K562 (cell line): Measurements from ENCODE around the gene TMEM184B. TPM values are rescaled to one million over a fixed set of nuclear protein-coding genes. Genes with fewer than 3 reads are reported as not detected.

Experiments
- ARID3A ChIP-seq: IDR thresholded peaks from 2 replicates; pipeline ENCODE4 v1.6.1; 2012; ENCODE audit warnings: low read depth, low read length, improper control_type of control experiment, borderline replicate concordance
- ASH1L ChIP-seq: fragments of 450-650 bp; IDR thresholded peaks from 2 replicates; pipeline ENCODE4 v1.6.1; 2018; ENCODE audit warnings: borderline replicate concordance, mild to moderate bottlenecking, low read depth; ENCODE audit not compliant: partially characterized antibody
- CEBPB ChIP-seq: fragments of 450-650 bp; IDR thresholded peaks from 2 replicates; pipeline ENCODE4 v1.6.1; 2016; ENCODE audit warnings: missing genetic modification characterization, missing compliant biosample characterization
- E2F3 ChIP-seq: fragments of 250-450 bp; sonication (Bioruptor Pico); IDR thresholded peaks from 2 replicates; pipeline ENCODE4 v1.4.0; 2020; ENCODE audit warnings: mild to moderate bottlenecking
- EP300 ChIP-seq: IDR thresholded peaks from 2 replicates; pipeline ENCODE4 v1.6.1; 2012; ENCODE audit warnings: low read length, improper control_type of control experiment
- GTF2E2 ChIP-seq: fragments of 200-800 bp; sonication (Bioruptor generic); IDR thresholded peaks from 2 replicates; pipeline ENCODE4 v1.6.1; 2016; ENCODE audit warnings: missing genetic modification characterization, missing compliant biosample characterization
- GTF2F1 ChIP-seq: IDR thresholded peaks from 2 replicates; pipeline ENCODE4 v1.6.1; 2011; ENCODE audit warnings: low read depth, low read length, improper control_type of control experiment
- HOXB6 ChIP-seq: fragments of 250-450 bp; sonication (Bioruptor Pico); IDR thresholded peaks from 2 replicates; pipeline ENCODE4 v1.5.1; 2022; ENCODE audit warnings: mild to moderate bottlenecking, borderline replicate concordance
- IRF9 ChIP-seq: fragments of 450-650 bp; IDR thresholded peaks from 2 replicates; pipeline ENCODE4 v1.6.1; 2016; ENCODE audit warnings: missing biosample characterization, missing genetic modification characterization
- MCM3 ChIP-seq: fragments of 450-650 bp; IDR thresholded peaks from 2 replicates; pipeline ENCODE4 v1.6.1; 2016
- NR2F6 ChIP-seq: fragments of 450-650 bp; formaldehyde crosslinking; IDR thresholded peaks from 2 replicates; pipeline ENCODE4 v1.4.0; 2020; ENCODE audit warnings: mild to moderate bottlenecking
- SOX6 ChIP-seq: fragments of 450-650 bp; IDR thresholded peaks from 2 replicates; pipeline ENCODE4 v1.6.1; 2014; ENCODE audit warnings: mild to moderate bottlenecking
- SRSF3 ChIP-seq: fragments of 200-400 bp; formaldehyde crosslinking; IDR thresholded peaks from 2 replicates; pipeline ENCODE4 v1.6.1; 2016; ENCODE audit warnings: mild to moderate bottlenecking, low read length, moderate library complexity; ENCODE audit not compliant: insufficient read depth
- ZNF75A ChIP-seq: fragments of 450-650 bp; formaldehyde crosslinking; IDR thresholded peaks from 2 replicates; pipeline ENCODE4 v1.4.0; 2020; ENCODE audit warnings: mild to moderate bottlenecking
- ZNF79 ChIP-seq: fragments of 250-450 bp; sonication (Bioruptor Pico); IDR thresholded peaks from 2 replicates; pipeline ENCODE4 v1.4.0; 2020; ENCODE audit warnings: low read depth, mild to moderate bottlenecking, moderate library complexity
- polyA plus RNA-seq, 8 experiments: library from polyadenylated mRNA; depleted of rRNA in 4 of 8; stranded (reverse) in 5 of 8; unstranded in 3 of 8; fragments of >200 nt; fragmentation: Nextera tagmentation in 2 of 8; fragmentation: Illumina TruSeq in 1 of 8; extraction: Ambion mirVana in 2 of 8; extraction: Trizol in 1 of 8; gene quantifications; 2 replicates each; pipeline versions ENCODE4 v1.2.1 to v1.2.3, GENCODE V29; 2011 to 2014; ENCODE audit warnings: inconsistent platforms in 1 of 8, missing spikeins in 1 of 8
- total RNA-seq, 7 experiments: library from RNA; depleted of rRNA in 6 of 7; stranded (reverse); fragments of >200 nt in 6 of 7; fragmentation: Illumina TruSeq in 2 of 7; extraction: Trizol in 2 of 7; gene quantifications; 2 replicates each; pipeline versions ENCODE4 v1.2.1 to v1.2.3, GENCODE V29; 2011 to 2021; ENCODE audit warnings: low replicate concordance in 1 of 7
- TF ChIP-seq, protein P1 (sequence below): sonication (generic); formaldehyde crosslinking; IDR thresholded peaks from 2 replicates; pipeline ENCODE4 v1.8.0; 2022; ENCODE audit warnings: mild to moderate bottlenecking, missing genetic modification reagents
- TF ChIP-seq, protein P2 (sequence below): sonication (generic); formaldehyde crosslinking; IDR thresholded peaks from 2 replicates; pipeline ENCODE4 v1.8.0; 2022; ENCODE audit warnings: missing genetic modification reagents, mild to moderate bottlenecking, moderate library complexity, borderline replicate concordance
- TF ChIP-seq, protein P3 (sequence below): fragments of 200-800 bp; sonication (Bioruptor generic); IDR thresholded peaks from 2 replicates; pipeline ENCODE4 v1.6.1; 2017; ENCODE audit warnings: missing genetic modification characterization, missing compliant biosample characterization

The TMEM184B gene
- total and polyA plus RNA-seq, 9 of the 15 experiments (the other 6 are each of a cell fraction or from before 2014, with no cell fraction given), result 0.31 to 25.1 (median 6.2) TPM

DNA sequence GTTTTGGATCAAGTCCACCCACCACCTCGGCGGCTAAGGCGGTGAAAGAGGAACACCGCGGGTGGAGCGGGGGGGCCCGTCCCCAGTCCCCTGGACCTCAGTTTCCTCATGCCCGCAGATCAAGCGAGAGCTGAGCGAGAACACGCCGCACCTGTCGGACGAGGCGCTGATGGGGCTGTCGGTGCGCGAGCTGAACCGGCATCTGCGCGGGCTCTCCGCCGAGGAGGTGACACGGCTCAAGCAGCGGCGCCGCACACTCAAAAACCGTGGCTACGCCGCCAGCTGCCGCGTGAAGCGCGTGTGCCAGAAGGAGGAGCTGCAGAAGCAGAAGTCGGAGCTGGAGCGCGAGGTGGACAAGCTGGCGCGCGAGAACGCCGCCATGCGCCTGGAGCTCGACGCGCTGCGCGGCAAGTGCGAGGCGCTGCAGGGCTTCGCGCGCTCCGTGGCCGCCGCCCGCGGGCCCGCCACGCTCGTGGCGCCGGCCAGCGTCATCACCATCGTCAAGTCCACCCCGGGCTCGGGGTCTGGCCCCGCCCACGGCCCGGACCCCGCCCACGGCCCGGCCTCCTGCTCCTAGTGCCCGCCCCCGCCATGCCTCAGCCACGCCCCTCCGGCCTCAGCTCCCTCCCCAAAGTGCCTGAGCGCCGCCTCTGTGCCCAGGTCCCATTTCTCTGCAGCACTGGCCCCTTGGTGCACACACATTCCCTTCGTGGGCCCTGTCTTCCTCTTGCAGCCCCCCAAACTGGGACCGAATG lies 58.3 kb downstream of the TMEM184B start (continued):
- TF ChIP-seq SRSF3 (no peak), EP300 (no peak), E2F3 (CRISPR knock-in tag) (peak; percentile 78), CEBPB (no peak), ZNF75A (CRISPR knock-in tag) (no peak), GTF2E2 (no peak), HOXB6 (CRISPR knock-in tag) (no peak), GTF2F1 (no peak), NR2F6 (CRISPR knock-in tag) (no peak), ASH1L (no peak), SOX6 (peak; percentile 33; the same call in 1 of the 2 replicates), MCM3 (no peak), IRF9 (tag) (no peak), ARID3A (no peak), ZNF79 (CRISPR knock-in tag) (no peak)
- TF ChIP-seq, protein P1, sequence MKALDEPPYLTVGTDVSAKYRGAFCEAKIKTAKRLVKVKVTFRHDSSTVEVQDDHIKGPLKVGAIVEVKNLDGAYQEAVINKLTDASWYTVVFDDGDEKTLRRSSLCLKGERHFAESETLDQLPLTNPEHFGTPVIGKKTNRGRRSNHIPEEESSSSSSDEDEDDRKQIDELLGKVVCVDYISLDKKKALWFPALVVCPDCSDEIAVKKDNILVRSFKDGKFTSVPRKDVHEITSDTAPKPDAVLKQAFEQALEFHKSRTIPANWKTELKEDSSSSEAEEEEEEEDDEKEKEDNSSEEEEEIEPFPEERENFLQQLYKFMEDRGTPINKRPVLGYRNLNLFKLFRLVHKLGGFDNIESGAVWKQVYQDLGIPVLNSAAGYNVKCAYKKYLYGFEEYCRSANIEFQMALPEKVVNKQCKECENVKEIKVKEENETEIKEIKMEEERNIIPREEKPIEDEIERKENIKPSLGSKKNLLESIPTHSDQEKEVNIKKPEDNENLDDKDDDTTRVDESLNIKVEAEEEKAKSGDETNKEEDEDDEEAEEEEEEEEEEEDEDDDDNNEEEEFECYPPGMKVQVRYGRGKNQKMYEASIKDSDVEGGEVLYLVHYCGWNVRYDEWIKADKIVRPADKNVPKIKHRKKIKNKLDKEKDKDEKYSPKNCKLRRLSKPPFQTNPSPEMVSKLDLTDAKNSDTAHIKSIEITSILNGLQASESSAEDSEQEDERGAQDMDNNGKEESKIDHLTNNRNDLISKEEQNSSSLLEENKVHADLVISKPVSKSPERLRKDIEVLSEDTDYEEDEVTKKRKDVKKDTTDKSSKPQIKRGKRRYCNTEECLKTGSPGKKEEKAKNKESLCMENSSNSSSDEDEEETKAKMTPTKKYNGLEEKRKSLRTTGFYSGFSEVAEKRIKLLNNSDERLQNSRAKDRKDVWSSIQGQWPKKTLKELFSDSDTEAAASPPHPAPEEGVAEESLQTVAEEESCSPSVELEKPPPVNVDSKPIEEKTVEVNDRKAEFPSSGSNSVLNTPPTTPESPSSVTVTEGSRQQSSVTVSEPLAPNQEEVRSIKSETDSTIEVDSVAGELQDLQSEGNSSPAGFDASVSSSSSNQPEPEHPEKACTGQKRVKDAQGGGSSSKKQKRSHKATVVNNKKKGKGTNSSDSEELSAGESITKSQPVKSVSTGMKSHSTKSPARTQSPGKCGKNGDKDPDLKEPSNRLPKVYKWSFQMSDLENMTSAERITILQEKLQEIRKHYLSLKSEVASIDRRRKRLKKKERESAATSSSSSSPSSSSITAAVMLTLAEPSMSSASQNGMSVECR (CRISPR knock-in tag), result peak; percentile 72; the same call in 1 of the 2 replicates
- TF ChIP-seq, protein P2, sequence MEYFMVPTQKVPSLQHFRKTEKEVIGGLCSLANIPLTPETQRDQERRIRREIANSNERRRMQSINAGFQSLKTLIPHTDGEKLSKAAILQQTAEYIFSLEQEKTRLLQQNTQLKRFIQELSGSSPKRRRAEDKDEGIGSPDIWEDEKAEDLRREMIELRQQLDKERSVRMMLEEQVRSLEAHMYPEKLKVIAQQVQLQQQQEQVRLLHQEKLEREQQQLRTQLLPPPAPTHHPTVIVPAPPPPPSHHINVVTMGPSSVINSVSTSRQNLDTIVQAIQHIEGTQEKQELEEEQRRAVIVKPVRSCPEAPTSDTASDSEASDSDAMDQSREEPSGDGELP, result peak; percentile 74
- TF ChIP-seq, protein P3, sequence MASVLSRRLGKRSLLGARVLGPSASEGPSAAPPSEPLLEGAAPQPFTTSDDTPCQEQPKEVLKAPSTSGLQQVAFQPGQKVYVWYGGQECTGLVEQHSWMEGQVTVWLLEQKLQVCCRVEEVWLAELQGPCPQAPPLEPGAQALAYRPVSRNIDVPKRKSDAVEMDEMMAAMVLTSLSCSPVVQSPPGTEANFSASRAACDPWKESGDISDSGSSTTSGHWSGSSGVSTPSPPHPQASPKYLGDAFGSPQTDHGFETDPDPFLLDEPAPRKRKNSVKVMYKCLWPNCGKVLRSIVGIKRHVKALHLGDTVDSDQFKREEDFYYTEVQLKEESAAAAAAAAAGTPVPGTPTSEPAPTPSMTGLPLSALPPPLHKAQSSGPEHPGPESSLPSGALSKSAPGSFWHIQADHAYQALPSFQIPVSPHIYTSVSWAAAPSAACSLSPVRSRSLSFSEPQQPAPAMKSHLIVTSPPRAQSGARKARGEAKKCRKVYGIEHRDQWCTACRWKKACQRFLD (CRISPR knock-in tag), result no peak
